PC-9 (cell line): ENCODE results near the gene ZBTB34. TPM values are rescaled to one million over a fixed set of nuclear protein-coding genes. Genes with fewer than 3 reads are reported as not detected.

Experiments
- BruUV-seq: library from RNA; stranded (reverse); fragments of 400-500 nt; replicated peaks from 2 replicates; lab custom pipeline; 2021; lab: Mats Ljungman, UMichigan
- CTCF ChIA-PET: fragments of 300-600 bp; sonication (Branson Sonifier 250); formaldehyde crosslinking; loops from one replicate; lab custom pipeline; 2022; ENCODE audit warnings: antibody characterized with exemption; lab: Charles Lee
- POLR2A ChIA-PET: fragments of 300-600 bp; sonication (Branson Sonifier 250); formaldehyde crosslinking; loops from one replicate; lab custom pipeline; 2022; ENCODE audit warnings: antibody characterized with exemption; ENCODE audit not compliant: unreplicated experiment; lab: Charles Lee
- DNase-seq, 2 experiments: peaks; one replicate each; pipeline versions ENCODE4 v3.0.0 to v3.0.0-alpha.2; 2015 to 2022; ENCODE audit warnings: mixed read lengths in 1 of 2
- H2AFZ ChIP-seq: fragments of 200-600 bp; sonication (generic); 2 replicates; pipeline ENCODE4 v1.8.1; 2017; ENCODE audit warnings: antibody characterized with exemption
- H3F3A ChIP-seq: fragments of 200-600 bp; sonication (generic); 2 replicates; pipeline ENCODE4 v1.8.1; 2017; ENCODE audit warnings: antibody characterized with exemption, mild to moderate bottlenecking, low read depth; ENCODE audit not compliant: insufficient read depth
- H3K27ac ChIP-seq: fragments of 200-600 bp; sonication (generic); 2 replicates; pipeline ENCODE4 v1.6.1; 2016; ENCODE audit warnings: mixed run types
- H3K27me3 ChIP-seq: fragments of 200-600 bp; sonication (generic); 2 replicates; pipeline ENCODE4 v1.6.1; 2016; ENCODE audit warnings: low read depth, mixed run types; ENCODE audit not compliant: insufficient read depth
- H3K36me3 ChIP-seq: fragments of 200-600 bp; sonication (generic); 2 replicates; pipeline ENCODE4 v1.6.1; 2016; ENCODE audit warnings: low read depth, mixed run types
- H3K4me1 ChIP-seq: fragments of 200-600 bp; sonication (generic); replicated peaks from 2 replicates; pipeline ENCODE4 v1.6.1; 2016; ENCODE audit warnings: mixed run types; ENCODE audit not compliant: insufficient read depth
- H3K4me2 ChIP-seq: fragments of 200-600 bp; sonication (generic); 2 replicates; pipeline ENCODE4 v1.6.1; 2017; ENCODE audit warnings: mixed run types
- H3K4me3 ChIP-seq: fragments of 200-600 bp; sonication (generic); 2 replicates; pipeline ENCODE4 v1.6.1; 2016; ENCODE audit warnings: mixed run types
- H3K79me2 ChIP-seq: fragments of 200-600 bp; sonication (generic); 2 replicates; pipeline ENCODE4 v1.6.1; 2017; ENCODE audit warnings: low read depth, mixed run types
- H3K9me2 ChIP-seq: fragments of 200-600 bp; sonication (generic); 2 replicates; pipeline ENCODE4 v1.8.1; 2017; ENCODE audit warnings: mild to moderate bottlenecking; ENCODE audit not compliant: insufficient read depth
- H3K9me3 ChIP-seq: fragments of 200-600 bp; sonication (generic); 2 replicates; pipeline ENCODE4 v1.8.1; 2016; ENCODE audit warnings: low read depth; ENCODE audit not compliant: insufficient read depth
- H4K20me1 ChIP-seq: fragments of 200-600 bp; sonication (generic); 2 replicates; pipeline ENCODE4 v1.8.1; 2017; ENCODE audit not compliant: insufficient read depth
- CTCF ChIP-seq: fragments of 200-600 bp; sonication (generic); conservative IDR thresholded peaks from 2 replicates; pipeline ENCODE4 v1.6.1; 2017; ENCODE audit warnings: mixed run types, antibody characterized with exemption, mild to moderate bottlenecking, moderate library complexity
- EZH2 ChIP-seq: fragments of 200-600 bp; sonication (generic); IDR thresholded peaks from 2 replicates; pipeline ENCODE4 v1.8.0; 2017; ENCODE audit warnings: antibody characterized with exemption, low read depth
- intact Hi-C: fragments of 100-400 bp; cut with micrococcal nuclease; formaldehyde crosslinking; loops from one replicate; pipeline ENCODE4 v1.10.0; 2022; ENCODE audit not compliant: unreplicated experiment
- total RNA-seq: library from RNA; stranded (reverse); gene quantifications from 2 replicates; pipeline ENCODE4 v1.2.3, GENCODE V29; 2021

The ZBTB34 gene
- total RNA-seq, 1 experiment from 2014 or later, result 9.0 TPM

DNA sequence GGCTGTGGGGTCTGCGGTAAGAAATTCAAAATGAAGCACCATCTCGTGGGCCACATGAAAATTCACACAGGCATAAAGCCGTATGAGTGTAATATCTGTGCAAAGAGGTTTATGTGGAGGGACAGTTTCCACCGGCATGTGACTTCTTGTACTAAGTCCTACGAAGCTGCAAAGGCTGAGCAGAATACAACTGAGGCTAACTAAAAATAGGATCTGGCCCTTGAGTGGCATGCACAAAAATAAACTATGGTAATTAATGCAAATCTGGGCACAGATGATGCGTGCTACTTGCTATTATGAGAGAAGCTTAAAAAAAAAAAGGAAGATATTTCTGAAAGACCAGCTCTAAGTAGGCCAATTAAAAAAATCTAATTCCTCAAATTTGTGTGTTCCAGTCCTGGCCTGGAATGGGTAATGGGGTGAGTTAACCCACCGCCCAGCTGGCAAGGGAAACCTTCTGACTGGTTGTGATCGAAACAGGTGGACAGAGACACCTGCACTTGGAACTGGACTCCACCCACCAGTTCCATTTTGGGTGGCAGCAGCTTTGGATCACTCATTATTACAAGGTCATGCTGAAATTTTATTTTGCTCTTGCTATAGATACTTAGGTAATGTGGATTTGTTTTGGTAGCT is 26.6 kb upstream of the ZBTB34 start:
- peaks cover 6% of the 10 kb centered on the region; the same call in 1 of the 2 replicates for H3K79me2 ChIP-seq
- no peak overlapping the region for H3K27ac ChIP-seq
- no peaks in the 10 kb centered on the region for H3F3A ChIP-seq
- TF ChIP-seq EZH2 (no peak), CTCF (no peak)
- CTCF ChIA-PET, result no interaction called here
- intact Hi-C loops, result no loop called here
- no peaks in the 10 kb centered on the region for H3K27me3 ChIP-seq
- BruUV-seq, result no TSS peak
- H3K36me3 ChIP-seq, result peaks cover 16% of the 10 kb centered on the region
- no peak overlapping the region for H3K4me2 ChIP-seq
- peaks cover 10% of the 10 kb centered on the region for H4K20me1 ChIP-seq
- no peak overlapping the region for H2AFZ ChIP-seq
- no peak overlapping the region for H3K4me3 ChIP-seq
- H3K4me1 ChIP-seq, result no peaks in the 10 kb centered on the region
- H3K9me3 ChIP-seq, result no peaks in the 10 kb centered on the region
- POLR2A ChIA-PET, result interaction anchor here (0.6 kb wide), 1 partner anchor 271 kb away, joined by 6 read pairs; no protein-coding TSS in a partner anchor
- no peak for DNase-seq
- no peaks in the 10 kb centered on the region for H3K9me2 ChIP-seq

DNA sequence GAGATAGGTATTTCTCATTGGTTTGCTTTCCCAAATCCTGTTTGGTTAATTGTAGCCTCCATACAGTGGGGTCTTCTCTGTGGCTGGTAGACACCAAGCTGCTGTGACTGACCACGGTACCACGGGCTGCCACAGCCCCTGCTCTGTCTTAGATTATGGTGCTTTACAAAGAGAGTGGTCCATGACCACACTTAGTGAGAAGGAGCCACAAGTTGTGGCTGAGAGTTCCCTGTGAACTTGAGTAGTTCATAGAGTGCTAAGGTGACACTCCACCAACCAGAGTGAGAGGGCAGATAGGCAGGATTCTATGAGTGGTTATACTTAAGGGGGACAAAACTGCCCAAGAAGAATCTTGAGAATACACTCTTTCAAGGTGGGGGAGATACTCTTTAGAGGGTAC is 25.8 kb upstream of the ZBTB34 start:
- no peak overlapping the region for H3K4me3 ChIP-seq
- no peak overlapping the region for H3K4me2 ChIP-seq
- no peaks in the 10 kb centered on the region; the same call in 1 of the 2 replicates for H3K4me1 ChIP-seq
- H4K20me1 ChIP-seq, result peaks cover 5% of the 10 kb centered on the region
- H3F3A ChIP-seq, result no peaks in the 10 kb centered on the region
- no peaks in the 10 kb centered on the region for H3K79me2 ChIP-seq
- BruUV-seq, result no TSS peak
- no peaks in the 10 kb centered on the region for H3K9me3 ChIP-seq
- no peak overlapping the region for H2AFZ ChIP-seq
- H3K27ac ChIP-seq, result no peak overlapping the region
- intact Hi-C loops, result no loop called here
- TF ChIP-seq EZH2 (no peak), CTCF (no peak)
- ChIA-PET POLR2A (no interaction called here), CTCF (no interaction called here)
- no peaks in the 10 kb centered on the region for H3K27me3 ChIP-seq
- H3K36me3 ChIP-seq, result peaks cover 16% of the 10 kb centered on the region
- H3K9me2 ChIP-seq, result no peaks in the 10 kb centered on the region
- no peak for DNase-seq

GRCh38 chr9:126836216-126836615 is 24.2 kb upstream of the ZBTB34 start:
- no peaks in the 10 kb centered on the region for H3K79me2 ChIP-seq
- no peaks in the 10 kb centered on the region; the same call in 1 of the 2 replicates for H3K4me1 ChIP-seq
- intact Hi-C loops, result no loop called here
- H3K36me3 ChIP-seq, result peaks cover 16% of the 10 kb centered on the region
- H3K27me3 ChIP-seq, result no peaks in the 10 kb centered on the region
- H3K4me3 ChIP-seq, result no peak overlapping the region
- H3K4me2 ChIP-seq, result no peak overlapping the region
- H4K20me1 ChIP-seq, result peaks cover 5% of the 10 kb centered on the region
- no peaks in the 10 kb centered on the region for H3F3A ChIP-seq
- H3K9me3 ChIP-seq, result no peaks in the 10 kb centered on the region
- TF ChIP-seq EZH2 (no peak), CTCF (no peak)
- no TSS peak for BruUV-seq
- ChIA-PET CTCF (interaction anchor here (0.6 kb wide), 1 partner anchor 14 kb away, joined by 6 read pairs; no protein-coding TSS in a partner anchor), POLR2A (no interaction called here)
- no peaks in the 10 kb centered on the region for H3K9me2 ChIP-seq
- DNase-seq, result no peak
- no peak overlapping the region for H2AFZ ChIP-seq
- no peak overlapping the region for H3K27ac ChIP-seq
